Panc1 (cell line): ENCODE results near the gene GCH1.

Source experiments
- POLR2AphosphoS5 ChIP-seq: IDR thresholded peaks from 2 replicates; pipeline ENCODE4 v1.6.1; 2012; ENCODE audit warnings: mild to moderate bottlenecking, low read depth, low read length, moderate library complexity
- REST ChIP-seq, 2 experiments: IDR thresholded peaks; 2 replicates each; pipeline ENCODE4 v1.6.1; 2011 to 2012; ENCODE audit warnings: low read depth in 2 of 2, control low read depth in 1 of 2, low read length in 1 of 2, mild to moderate bottlenecking in 1 of 2, moderate library complexity in 1 of 2; ENCODE audit not compliant: insufficient read depth in 1 of 2
- SIN3A ChIP-seq: IDR thresholded peaks from 2 replicates; pipeline ENCODE4 v1.6.1; 2012; ENCODE audit warnings: low read depth, mild to moderate bottlenecking, low read length, moderate library complexity, borderline replicate concordance; ENCODE audit not compliant: insufficient read depth
- TCF7L2 ChIP-seq: IDR thresholded peaks from 2 replicates; pipeline ENCODE4 v1.6.1; 2011; ENCODE audit warnings: mild to moderate bottlenecking, low read depth, low read length, inconsistent platforms
- TF ChIP-seq, protein P1 (sequence below): fragments of 450-650 bp; IDR thresholded peaks from 2 replicates; pipeline ENCODE4 v1.5.1; 2017; ENCODE audit warnings: mild to moderate bottlenecking

GRCh38 chr14:54803396-54803795, 99.2 kb downstream of the GCH1 start:
- TF ChIP-seq, protein P1, sequence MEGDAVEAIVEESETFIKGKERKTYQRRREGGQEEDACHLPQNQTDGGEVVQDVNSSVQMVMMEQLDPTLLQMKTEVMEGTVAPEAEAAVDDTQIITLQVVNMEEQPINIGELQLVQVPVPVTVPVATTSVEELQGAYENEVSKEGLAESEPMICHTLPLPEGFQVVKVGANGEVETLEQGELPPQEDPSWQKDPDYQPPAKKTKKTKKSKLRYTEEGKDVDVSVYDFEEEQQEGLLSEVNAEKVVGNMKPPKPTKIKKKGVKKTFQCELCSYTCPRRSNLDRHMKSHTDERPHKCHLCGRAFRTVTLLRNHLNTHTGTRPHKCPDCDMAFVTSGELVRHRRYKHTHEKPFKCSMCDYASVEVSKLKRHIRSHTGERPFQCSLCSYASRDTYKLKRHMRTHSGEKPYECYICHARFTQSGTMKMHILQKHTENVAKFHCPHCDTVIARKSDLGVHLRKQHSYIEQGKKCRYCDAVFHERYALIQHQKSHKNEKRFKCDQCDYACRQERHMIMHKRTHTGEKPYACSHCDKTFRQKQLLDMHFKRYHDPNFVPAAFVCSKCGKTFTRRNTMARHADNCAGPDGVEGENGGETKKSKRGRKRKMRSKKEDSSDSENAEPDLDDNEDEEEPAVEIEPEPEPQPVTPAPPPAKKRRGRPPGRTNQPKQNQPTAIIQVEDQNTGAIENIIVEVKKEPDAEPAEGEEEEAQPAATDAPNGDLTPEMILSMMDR = no peak
- TF ChIP-seq TCF7L2 (no peak), POLR2AphosphoS5 (no peak), SIN3A (no peak), REST (IDR thresholded peaks at IDR 0.05; ENCODE audit: insufficient read depth in 1 of 2, low read depth in 2 of 2, low read length in 1 of 2) (no peak)
